ENCODE data around the gene HNRNPAB.

DNA sequence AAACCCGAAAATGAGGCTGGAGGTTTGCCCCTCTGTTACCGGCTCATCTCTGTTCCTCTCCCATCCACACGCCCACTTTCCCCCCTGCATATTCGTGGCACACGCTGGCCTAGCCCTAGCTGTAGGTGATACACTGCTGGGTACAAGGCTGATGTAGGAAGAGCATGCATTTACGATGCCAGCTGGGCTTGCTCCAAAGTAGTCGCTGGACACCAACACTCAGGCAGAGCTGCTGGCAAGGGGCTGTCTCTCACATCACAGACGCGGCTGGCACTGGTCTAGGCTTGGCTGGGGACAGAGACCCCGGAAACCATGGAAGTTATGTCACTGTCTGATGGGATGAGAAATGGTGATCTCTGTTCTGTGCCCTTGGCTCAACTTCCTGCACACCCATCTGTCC, 38.1 kb downstream of the HNRNPAB start:
- TF ChIP-seq, protein P1, sequence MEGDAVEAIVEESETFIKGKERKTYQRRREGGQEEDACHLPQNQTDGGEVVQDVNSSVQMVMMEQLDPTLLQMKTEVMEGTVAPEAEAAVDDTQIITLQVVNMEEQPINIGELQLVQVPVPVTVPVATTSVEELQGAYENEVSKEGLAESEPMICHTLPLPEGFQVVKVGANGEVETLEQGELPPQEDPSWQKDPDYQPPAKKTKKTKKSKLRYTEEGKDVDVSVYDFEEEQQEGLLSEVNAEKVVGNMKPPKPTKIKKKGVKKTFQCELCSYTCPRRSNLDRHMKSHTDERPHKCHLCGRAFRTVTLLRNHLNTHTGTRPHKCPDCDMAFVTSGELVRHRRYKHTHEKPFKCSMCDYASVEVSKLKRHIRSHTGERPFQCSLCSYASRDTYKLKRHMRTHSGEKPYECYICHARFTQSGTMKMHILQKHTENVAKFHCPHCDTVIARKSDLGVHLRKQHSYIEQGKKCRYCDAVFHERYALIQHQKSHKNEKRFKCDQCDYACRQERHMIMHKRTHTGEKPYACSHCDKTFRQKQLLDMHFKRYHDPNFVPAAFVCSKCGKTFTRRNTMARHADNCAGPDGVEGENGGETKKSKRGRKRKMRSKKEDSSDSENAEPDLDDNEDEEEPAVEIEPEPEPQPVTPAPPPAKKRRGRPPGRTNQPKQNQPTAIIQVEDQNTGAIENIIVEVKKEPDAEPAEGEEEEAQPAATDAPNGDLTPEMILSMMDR (IDR thresholded peaks at IDR 0.05), result no peak
- TF ChIP-seq POLR2A (IDR thresholded peaks at IDR 0.05) (no peak), EP300 (IDR thresholded peaks at IDR 0.05) (no peak), POLR2AphosphoS5 (IDR thresholded peaks at IDR 0.05) (no peak)
